A673 (cell line): ENCODE measurements around the gene C1R.

ENCODE experiments used
- CTCF ChIP-seq: fragments of 300-800, 200-600 bp; sonication (generic); conservative IDR thresholded peaks from 2 replicates; pipeline ENCODE4 v1.5.1; 2017; ENCODE audit warnings: low read depth, mild to moderate bottlenecking, antibody characterized with exemption, low read length, moderate library complexity, mixed read lengths
- EZH2 ChIP-seq: fragments of 200-600 bp; sonication (generic); IDR thresholded peaks from 2 replicates; pipeline ENCODE4 v1.6.1; 2017; ENCODE audit warnings: borderline replicate concordance, low read depth, mild to moderate bottlenecking, mixed read lengths, antibody characterized with exemption, low read length; ENCODE audit not compliant: poor library complexity, severe bottlenecking

- TF ChIP-seq EZH2, result no peak
- TF ChIP-seq CTCF, result no peak
These were observed 37.8 kb upstream of the C1R start, which contains the start of gene CLSTN3 for GRCh38 chr12:7129872-7130691.
